Astrocyte (in vitro differentiated cells and primary cell): ENCODE data around the gene TGM5. TPM values are rescaled to one million over a fixed set of nuclear protein-coding genes. Genes with fewer than 3 reads are reported as not detected.

Experiments
- DNase-seq: peaks from one replicate; pipeline ENCODE4 v3.0.0-alpha.2; 2010; ENCODE audit warnings: low read depth
- FAIRE-seq: peaks from 2 replicates; lab custom pipeline; 2011; peaks lifted over from hg19 to GRCh38; lab: Jason Lieb, UNC
- H2AFZ ChIP-seq: 2 replicates; pipeline ENCODE4 v1.6.0; 2012; ENCODE audit warnings: low read depth, low read length, inconsistent platforms
- H3K27ac ChIP-seq: 2 replicates; pipeline ENCODE4 v1.5.1; 2011; ENCODE audit warnings: low read depth, low read length, inconsistent platforms
- H3K27me3 ChIP-seq: 2 replicates; pipeline ENCODE4 v1.6.0; 2011; ENCODE audit warnings: low read length, inconsistent platforms; ENCODE audit not compliant: insufficient read depth
- H3K36me3 ChIP-seq: 2 replicates; pipeline ENCODE4 v1.5.1; 2011; ENCODE audit warnings: low read length, inconsistent platforms; ENCODE audit not compliant: insufficient read depth
- H3K4me1 ChIP-seq: 2 replicates; pipeline ENCODE4 v1.5.1; 2011; ENCODE audit warnings: low read length, inconsistent platforms; ENCODE audit not compliant: insufficient read depth
- H3K4me2 ChIP-seq: 2 replicates; pipeline ENCODE4 v1.6.0; 2012; ENCODE audit warnings: low read length, inconsistent platforms
- H3K4me3 ChIP-seq: 2 replicates; pipeline ENCODE4 v1.5.1; 2011; ENCODE audit warnings: low read depth, mild to moderate bottlenecking, low read length, inconsistent platforms; ENCODE audit not compliant: insufficient read depth
- H3K79me2 ChIP-seq: 2 replicates; pipeline ENCODE4 v1.6.0; 2012; ENCODE audit warnings: mild to moderate bottlenecking, low read length, inconsistent platforms; ENCODE audit not compliant: insufficient read depth
- H3K9ac ChIP-seq: 2 replicates; pipeline ENCODE4 v1.6.0; 2012; ENCODE audit warnings: mild to moderate bottlenecking, low read length, inconsistent platforms
- H3K9me3 ChIP-seq: 2 replicates; pipeline ENCODE4 v1.5.1; 2012; ENCODE audit warnings: low read depth, mild to moderate bottlenecking, low read length, inconsistent platforms; ENCODE audit not compliant: insufficient read depth
- H4K20me1 ChIP-seq: 2 replicates; pipeline ENCODE4 v1.6.0; 2012; ENCODE audit warnings: low read length, inconsistent platforms; ENCODE audit not compliant: insufficient read depth
- H3K27ac Mint-ChIP-seq: one replicate; pipeline ENCODE4 v1.8.0; 2021; ENCODE audit warnings: mild to moderate bottlenecking, mixed read lengths; ENCODE audit not compliant: unreplicated experiment
- H3K27me3 Mint-ChIP-seq: one replicate; pipeline ENCODE4 v1.8.0; 2021; ENCODE audit warnings: low read depth, mixed read lengths; ENCODE audit not compliant: unreplicated experiment
- H3K36me3 Mint-ChIP-seq: one replicate; pipeline ENCODE4 v1.8.0; 2021; ENCODE audit warnings: low read depth, mixed read lengths; ENCODE audit not compliant: unreplicated experiment
- H3K4me1 Mint-ChIP-seq: one replicate; pipeline ENCODE4 v1.8.0; 2021; ENCODE audit warnings: low read depth, mixed read lengths; ENCODE audit not compliant: unreplicated experiment
- H3K4me3 Mint-ChIP-seq: one replicate; pipeline ENCODE4 v1.8.0; 2021; ENCODE audit warnings: mild to moderate bottlenecking, moderate library complexity, mixed read lengths; ENCODE audit not compliant: unreplicated experiment
- H3K9me3 Mint-ChIP-seq: one replicate; pipeline ENCODE4 v1.8.0; 2021; ENCODE audit warnings: mild to moderate bottlenecking, mixed read lengths; ENCODE audit not compliant: unreplicated experiment
- EZH2 ChIP-seq: IDR thresholded peaks from 2 replicates; pipeline ENCODE4 v1.6.1; 2012; ENCODE audit warnings: mild to moderate bottlenecking, low read length, inconsistent platforms; ENCODE audit not compliant: insufficient read depth
- total RNA-seq: library from RNA; stranded (reverse); gene quantifications from 2 replicates; pipeline ENCODE4 v1.2.1, GENCODE V29; 2021
- TF ChIP-seq, protein P1 (sequence below): IDR thresholded peaks from 2 replicates; pipeline ENCODE4 v1.5.1; 2011; ENCODE audit warnings: low read depth, mild to moderate bottlenecking, inconsistent platforms, low read length, moderate library complexity; ENCODE audit not compliant: insufficient read depth

Gene TGM5
- total RNA-seq, 1 donor from 2014 or later: 0.16 TPM

- TF ChIP-seq EZH2: no peak
- TF ChIP-seq, protein P1, sequence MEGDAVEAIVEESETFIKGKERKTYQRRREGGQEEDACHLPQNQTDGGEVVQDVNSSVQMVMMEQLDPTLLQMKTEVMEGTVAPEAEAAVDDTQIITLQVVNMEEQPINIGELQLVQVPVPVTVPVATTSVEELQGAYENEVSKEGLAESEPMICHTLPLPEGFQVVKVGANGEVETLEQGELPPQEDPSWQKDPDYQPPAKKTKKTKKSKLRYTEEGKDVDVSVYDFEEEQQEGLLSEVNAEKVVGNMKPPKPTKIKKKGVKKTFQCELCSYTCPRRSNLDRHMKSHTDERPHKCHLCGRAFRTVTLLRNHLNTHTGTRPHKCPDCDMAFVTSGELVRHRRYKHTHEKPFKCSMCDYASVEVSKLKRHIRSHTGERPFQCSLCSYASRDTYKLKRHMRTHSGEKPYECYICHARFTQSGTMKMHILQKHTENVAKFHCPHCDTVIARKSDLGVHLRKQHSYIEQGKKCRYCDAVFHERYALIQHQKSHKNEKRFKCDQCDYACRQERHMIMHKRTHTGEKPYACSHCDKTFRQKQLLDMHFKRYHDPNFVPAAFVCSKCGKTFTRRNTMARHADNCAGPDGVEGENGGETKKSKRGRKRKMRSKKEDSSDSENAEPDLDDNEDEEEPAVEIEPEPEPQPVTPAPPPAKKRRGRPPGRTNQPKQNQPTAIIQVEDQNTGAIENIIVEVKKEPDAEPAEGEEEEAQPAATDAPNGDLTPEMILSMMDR: no peak
- H3K4me3 Mint-ChIP-seq: no peak overlapping the region
- no peaks in the 10 kb centered on the region for H4K20me1 ChIP-seq
- H3K9ac ChIP-seq: no peak overlapping the region
- no peak overlapping the region for H3K27ac Mint-ChIP-seq
- no peak overlapping the region for H3K4me2 ChIP-seq
- H3K4me1 ChIP-seq: peaks cover 9% of the 10 kb centered on the region
- peaks cover 3% of the 10 kb centered on the region for H3K9me3 Mint-ChIP-seq
- H2AFZ ChIP-seq: no peak overlapping the region
- no peak for DNase-seq
- H3K27me3 Mint-ChIP-seq: peaks cover 23% of the 10 kb centered on the region
- H3K27me3 ChIP-seq: peaks cover 14% of the 10 kb centered on the region
- no peak for FAIRE-seq
- no peaks in the 10 kb centered on the region for H3K36me3 ChIP-seq
- no peaks in the 10 kb centered on the region for H3K9me3 ChIP-seq
- H3K4me1 Mint-ChIP-seq: peaks cover 13% of the 10 kb centered on the region
- no peaks in the 10 kb centered on the region for H3K79me2 ChIP-seq
- H3K4me3 ChIP-seq: no peak overlapping the region
- H3K27ac ChIP-seq: no peak overlapping the region
- no peaks in the 10 kb centered on the region for H3K36me3 Mint-ChIP-seq
These were observed 24.1 kb downstream of the TGM5 start for GRCh38 chr15:43242616-43243015.

DNA sequence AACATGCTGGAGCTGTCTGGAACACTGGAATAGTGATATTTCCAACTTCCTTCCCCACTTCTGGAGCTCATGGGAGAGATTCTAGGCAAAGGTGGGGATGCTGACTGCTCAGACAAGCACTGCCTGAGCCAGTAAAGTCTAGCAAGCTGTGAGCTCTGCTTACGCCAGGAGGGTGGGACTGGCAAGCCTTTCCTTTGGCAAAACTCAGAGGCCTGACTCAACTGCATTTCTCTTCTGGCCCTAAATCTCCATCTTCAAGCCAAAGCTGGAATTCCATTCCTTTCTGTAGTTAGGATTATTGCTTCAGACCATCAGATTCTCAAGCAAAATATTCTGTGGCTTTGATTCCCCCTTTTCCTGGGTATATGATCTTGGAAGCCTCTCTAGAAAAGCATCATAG lies 25.6 kb downstream of the TGM5 start:
- Histone ChIP-seq H3K27me3 (peaks cover 14% of the 10 kb centered on the region), H3K9ac (no peak overlapping the region), H2AFZ (no peak overlapping the region), H3K4me2 (no peak overlapping the region), H3K27ac (no peak overlapping the region), H3K4me3 (no peak overlapping the region), H3K36me3 (no peaks in the 10 kb centered on the region), H3K79me2 (no peaks in the 10 kb centered on the region), H3K9me3 (no peaks in the 10 kb centered on the region), H4K20me1 (no peaks in the 10 kb centered on the region), H3K4me1 (peaks cover 9% of the 10 kb centered on the region)
- FAIRE-seq (peak; percentile 65), DNase-seq (peak; percentile 90)
- TF ChIP-seq, protein P1: no peak
- no peak for TF ChIP-seq EZH2
- H3K4me3 Mint-ChIP-seq: no peak overlapping the region
- peaks cover 13% of the 10 kb centered on the region for H3K4me1 Mint-ChIP-seq
- peaks cover 19% of the 10 kb centered on the region for H3K27me3 Mint-ChIP-seq
- no peak overlapping the region for H3K27ac Mint-ChIP-seq
- peaks cover 3% of the 10 kb centered on the region for H3K9me3 Mint-ChIP-seq
- H3K36me3 Mint-ChIP-seq: no peaks in the 10 kb centered on the region

DNA sequence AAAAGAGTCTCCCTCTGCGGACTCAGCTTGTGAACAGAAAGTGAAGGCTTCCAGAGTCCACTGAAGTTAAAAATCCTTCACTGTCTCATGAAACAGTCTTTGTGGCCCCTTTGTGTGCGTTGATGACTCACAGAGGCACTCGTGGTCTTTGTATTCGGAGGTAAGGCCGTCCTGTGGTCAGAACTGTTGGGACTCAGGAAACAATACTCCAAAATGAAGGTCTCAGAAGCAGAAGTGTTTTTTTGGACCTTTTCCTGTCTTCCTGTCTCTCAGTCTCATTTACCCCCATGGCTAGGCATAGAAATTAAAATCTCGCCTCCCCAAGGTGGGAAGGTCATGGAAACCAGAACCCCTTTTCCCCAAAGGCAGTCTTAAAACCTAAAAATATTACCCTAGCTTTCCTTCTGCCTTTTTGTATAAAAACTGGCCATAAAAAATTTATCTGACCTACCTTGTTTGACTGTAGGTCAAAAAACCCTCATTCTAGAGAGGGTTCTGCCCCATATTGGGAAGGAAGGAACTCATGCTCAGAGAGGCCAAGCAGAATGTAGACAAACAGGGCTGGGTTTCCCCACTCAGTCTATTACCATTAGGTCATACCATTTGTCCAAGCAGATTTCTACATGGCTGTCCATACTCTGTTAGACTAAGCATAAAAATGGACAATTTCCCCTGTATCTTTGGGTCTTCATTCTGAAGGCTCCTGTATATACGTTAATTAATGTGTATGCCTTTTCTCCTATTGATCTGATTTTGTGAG lies 26.8 kb downstream of the TGM5 start:
- no peak for TF ChIP-seq EZH2
- TF ChIP-seq, protein P1: no peak
- Histone ChIP-seq H3K4me2 (peak overlapping the region; percentile 13), H2AFZ (no peak overlapping the region), H3K9me3 (no peaks in the 10 kb centered on the region), H3K4me3 (no peak overlapping the region), H3K9ac (no peak overlapping the region), H3K4me1 (peaks cover 9% of the 10 kb centered on the region), H3K79me2 (no peaks in the 10 kb centered on the region), H3K27me3 (peaks cover 18% of the 10 kb centered on the region), H3K36me3 (no peaks in the 10 kb centered on the region), H3K27ac (no peak overlapping the region), H4K20me1 (no peaks in the 10 kb centered on the region)
- DNase-seq (peak; percentile 77), FAIRE-seq (no peak)
- Mint-ChIP-seq H3K9me3 (peaks cover 5% of the 10 kb centered on the region), H3K27ac (no peak overlapping the region), H3K4me1 (peaks cover 13% of the 10 kb centered on the region), H3K36me3 (peaks cover 2% of the 10 kb centered on the region), H3K4me3 (no peak overlapping the region), H3K27me3 (peaks cover 27% of the 10 kb centered on the region)
